GM23248 (cell line): Measurements from ENCODE around the gene PER3.

Source experiments
- EZH2 ChIP-seq: fragments of 200-600 bp; sonication (generic); IDR thresholded peaks from 2 replicates; pipeline ENCODE4 v1.6.1; 2018; ENCODE audit warnings: antibody characterized with exemption, mild to moderate bottlenecking; ENCODE audit not compliant: insufficient read depth, poor library complexity, severe bottlenecking
- EZH2phosphoT487 ChIP-seq: fragments of 200-600 bp; sonication (generic); IDR thresholded peaks from 2 replicates; pipeline ENCODE4 v1.6.1; 2018; ENCODE audit warnings: antibody characterized with exemption, moderate library complexity, mild to moderate bottlenecking, low read depth; ENCODE audit not compliant: insufficient read depth

GRCh38 chr1:7863756-7864328, 79.8 kb downstream of the PER3 start:
- no peak for TF ChIP-seq EZH2phosphoT487
- no peak for TF ChIP-seq EZH2
